Measurements from ENCODE around the gene BTN1A1. TPM values are rescaled to one million over a fixed set of nuclear protein-coding genes. Genes with fewer than 3 reads are reported as not detected.
"Not testable (repeated sequence)": the region's sequence is repeated elsewhere in the genome, so short reads cannot be mapped to it uniquely, and the experiment has no call there.

BTN1A1 gene, protein sequence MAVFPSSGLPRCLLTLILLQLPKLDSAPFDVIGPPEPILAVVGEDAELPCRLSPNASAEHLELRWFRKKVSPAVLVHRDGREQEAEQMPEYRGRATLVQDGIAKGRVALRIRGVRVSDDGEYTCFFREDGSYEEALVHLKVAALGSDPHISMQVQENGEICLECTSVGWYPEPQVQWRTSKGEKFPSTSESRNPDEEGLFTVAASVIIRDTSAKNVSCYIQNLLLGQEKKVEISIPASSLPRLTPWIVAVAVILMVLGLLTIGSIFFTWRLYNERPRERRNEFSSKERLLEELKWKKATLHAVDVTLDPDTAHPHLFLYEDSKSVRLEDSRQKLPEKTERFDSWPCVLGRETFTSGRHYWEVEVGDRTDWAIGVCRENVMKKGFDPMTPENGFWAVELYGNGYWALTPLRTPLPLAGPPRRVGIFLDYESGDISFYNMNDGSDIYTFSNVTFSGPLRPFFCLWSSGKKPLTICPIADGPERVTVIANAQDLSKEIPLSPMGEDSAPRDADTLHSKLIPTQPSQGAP
- polyA plus RNA-seq (ENCODE audit: insufficient read depth in 1 of 5, insufficient read length in 5 of 5, low replicate concordance in 1 of 5): under 1 TPM; 0.12 to 0.26 (median 0.18) TPM
- long read RNA-seq, donor 1: 0 reads
- long read RNA-seq, donor 2: 0 reads
- long read RNA-seq, donor 3: 0 reads
- long read RNA-seq, donor 4: 0 reads
- long read RNA-seq, donor 5: 0 reads
- long read RNA-seq, donor 6: 0 reads
- long read RNA-seq, donor 7: 0 reads
- long read RNA-seq, donor 8: 0 reads

DNA sequence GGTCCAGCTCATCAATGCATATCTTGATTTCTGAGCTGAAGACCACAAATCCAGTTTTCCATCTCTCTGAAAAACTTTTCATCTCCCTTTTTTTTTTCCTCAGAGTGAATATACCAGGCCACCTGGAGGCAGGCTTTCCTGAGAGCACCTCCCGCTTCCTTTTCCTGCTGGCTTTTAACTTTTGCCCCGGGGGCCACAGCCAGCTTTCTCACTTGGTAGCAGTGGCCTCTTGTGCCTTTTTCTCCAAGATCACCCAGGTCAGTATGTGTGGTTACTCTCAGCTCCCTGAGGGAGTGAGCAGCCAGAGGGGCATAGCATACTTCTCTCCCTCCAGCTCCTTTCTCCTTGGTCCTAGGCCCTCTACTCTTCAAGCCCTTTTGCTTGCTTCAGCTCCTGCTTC lies at the start of gene BTN1A1:
BTN1A1 (plus strand) TSS at position 202 of the 400 bp plus-strand sequence. CDS start 984 bp downstream, outside the sequence.
- DNase-seq: no peak

DNA sequence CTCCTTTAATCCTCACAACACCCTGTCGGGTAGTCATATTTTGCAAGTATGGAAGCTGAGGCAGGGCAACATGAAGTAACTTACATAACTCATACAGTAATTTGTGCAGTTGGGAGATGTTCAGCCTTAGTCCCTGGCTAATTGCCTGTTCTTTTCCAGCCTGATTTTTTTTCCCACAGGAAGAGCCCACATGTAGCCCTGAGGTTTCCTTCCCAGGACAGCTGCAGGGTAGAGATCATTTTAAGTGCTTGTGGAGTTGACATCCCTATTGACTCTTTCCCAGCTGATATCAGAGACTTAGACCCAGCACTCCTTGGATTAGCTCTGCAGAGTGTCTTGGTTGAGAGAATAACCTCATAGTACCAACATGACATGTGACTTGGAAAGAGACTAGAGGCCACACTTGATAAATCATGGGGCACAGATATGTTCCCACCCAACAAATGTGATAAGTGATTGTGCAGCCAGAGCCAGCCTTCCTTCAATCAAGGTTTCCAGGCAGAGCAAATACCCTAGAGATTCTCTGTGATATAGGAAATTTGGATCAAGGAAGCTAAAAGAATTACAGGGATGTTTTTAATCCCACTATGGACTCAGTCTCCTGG lies 47.4 kb upstream of the BTN1A1 start:
- DNase-seq: no peak

DNA sequence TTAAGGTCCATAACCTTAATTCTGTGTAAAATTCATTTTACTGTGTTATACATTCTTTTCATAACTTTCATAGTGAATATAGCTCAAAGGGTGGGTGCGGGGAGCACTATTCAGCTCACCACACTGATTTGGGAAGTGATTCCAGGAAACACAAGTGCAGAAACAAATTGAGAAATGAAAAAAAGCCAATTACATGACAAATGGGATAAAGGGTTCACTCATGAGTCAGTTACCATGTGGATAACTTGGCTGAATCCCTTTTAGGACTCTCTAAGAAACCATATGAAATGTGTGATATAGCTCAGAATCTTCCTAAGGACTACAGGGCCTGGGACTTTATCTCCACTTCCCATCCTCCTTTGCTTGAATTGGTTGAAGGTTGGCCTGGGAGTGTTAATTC lies 45.5 kb upstream of the BTN1A1 start:
- DNase-seq: no peak

GRCh38 chr6:26455357-26455970 lies 44.6 kb upstream of the BTN1A1 start:
- no peak for DNase-seq

- DNase-seq: no peak
Observed at GRCh38 chr6:26457264-26457805, 42.8 kb upstream of the BTN1A1 start.

DNA sequence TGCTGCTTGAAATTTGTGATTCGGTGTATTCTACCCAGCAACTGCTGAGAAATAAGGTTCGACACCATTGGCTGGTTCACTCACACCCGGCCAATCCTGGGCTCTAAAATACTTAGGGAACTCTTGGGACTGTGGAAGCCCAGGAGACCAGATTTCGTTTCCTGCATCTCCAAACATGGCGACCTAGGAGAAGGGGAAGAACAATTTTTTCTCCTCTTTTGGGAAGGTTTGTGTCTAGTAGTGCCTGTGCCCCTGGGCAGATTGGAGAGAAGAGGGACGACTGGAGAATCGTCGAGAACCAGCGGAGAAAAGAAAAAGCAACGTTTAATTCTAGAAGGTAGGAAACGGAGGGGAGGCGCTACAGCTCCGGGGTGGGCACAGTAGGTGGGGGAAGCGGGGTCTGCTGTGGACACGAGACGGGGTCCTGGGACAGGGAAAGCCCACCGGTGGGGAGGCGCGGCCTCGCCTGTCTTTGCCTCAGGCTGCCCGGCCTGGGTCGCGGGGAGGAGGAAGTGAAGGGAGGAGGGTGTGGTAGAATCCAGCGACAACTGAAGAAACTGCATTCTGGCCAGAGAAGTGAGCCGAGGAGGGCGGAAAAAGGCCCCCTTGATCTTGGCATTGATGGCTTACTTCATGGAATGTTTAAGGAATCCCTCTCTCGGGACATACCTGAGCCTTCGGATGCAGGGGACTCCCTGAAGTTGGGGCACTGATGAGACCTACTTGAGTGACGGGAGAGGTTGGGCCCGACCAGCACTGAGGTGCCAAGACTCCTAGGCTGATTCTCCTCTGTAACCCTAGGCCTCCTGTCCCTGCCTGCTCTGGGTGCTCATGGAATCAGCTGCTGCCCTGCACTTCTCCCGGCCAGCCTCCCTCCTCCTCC lies 42.1 kb upstream of the BTN1A1 start, which contains the start of gene BTN2A1:
BTN2A1 (plus strand) TSS at position 150 of the 883 bp plus-strand sequence; CDS start at position 832, 682 bp downstream.
- DNase-seq: peak; percentile 85 to 90

GRCh38 chr6:26459023-26459810 lies 40.9 kb upstream of the BTN1A1 start:
- DNase-seq: no peak

- DNase-seq: not testable (repeated sequence)
Observed at GRCh38 chr6:26461353-26461752, 38.8 kb upstream of the BTN1A1 start.

- no peak for DNase-seq
Observed at GRCh38 chr6:26464014-26464413, 36.1 kb upstream of the BTN1A1 start.

DNA sequence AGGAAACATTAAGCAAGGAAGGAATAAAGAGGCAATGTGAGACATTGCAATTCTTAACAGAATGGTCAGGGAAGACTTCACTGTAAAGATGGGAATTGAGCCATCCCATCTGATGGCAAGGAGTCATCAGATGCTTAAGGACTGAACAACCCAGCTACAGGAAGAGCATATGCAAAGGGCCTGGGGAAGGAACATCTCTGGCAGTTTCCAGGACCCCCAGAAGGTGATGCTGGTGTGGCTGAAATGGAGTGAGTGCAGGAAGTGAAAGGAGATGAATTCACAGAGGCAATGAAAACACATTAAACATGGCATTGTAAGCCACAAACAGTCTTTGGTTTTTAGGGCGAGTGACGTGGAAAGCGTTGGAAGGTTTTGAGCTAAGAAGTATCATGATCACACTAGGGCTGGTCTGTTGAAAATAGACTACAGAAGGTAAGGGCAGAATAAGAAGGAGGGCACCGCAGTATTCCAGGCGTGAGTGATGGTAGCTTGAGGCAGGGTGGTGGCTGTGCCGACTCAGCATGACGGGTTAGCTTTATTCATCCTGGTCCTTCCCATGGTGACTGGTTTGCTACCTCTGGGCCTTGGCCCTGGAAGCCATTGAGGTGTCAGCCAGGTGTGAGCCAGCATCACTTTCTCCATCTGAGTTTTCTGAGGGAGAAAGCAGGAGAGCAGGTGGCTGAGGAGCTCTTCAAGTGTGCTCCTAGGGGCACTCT lies 35.5 kb upstream of the BTN1A1 start:
- no peak for DNase-seq

GRCh38 chr6:26465776-26466175 lies 34.3 kb upstream of the BTN1A1 start:
- DNase-seq: no peak

- no peak for DNase-seq
Observed at GRCh38 chr6:26468829-26469228, 31.3 kb upstream of the BTN1A1 start.

DNA sequence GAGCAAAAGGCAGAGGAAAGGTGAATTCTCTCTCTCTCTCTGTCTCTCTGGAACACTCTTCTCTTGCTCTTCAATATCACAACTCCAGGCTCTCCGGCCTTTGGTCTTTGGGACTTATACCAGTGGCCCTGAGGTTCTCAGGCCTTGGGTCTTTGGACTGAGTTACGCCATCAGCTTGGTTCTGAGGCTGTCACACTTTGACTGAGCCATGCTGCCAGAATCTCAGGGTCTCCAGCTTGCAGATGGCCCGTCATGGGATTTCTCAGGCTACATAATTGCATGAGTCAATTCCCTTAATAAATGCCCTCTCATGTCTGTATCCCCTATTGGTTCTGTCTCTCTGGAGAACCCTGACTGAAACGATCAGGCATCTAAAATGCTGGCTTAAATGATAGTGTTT lies 29.5 kb upstream of the BTN1A1 start:
- DNase-seq: no peak

- DNase-seq: no peak
Observed at GRCh38 chr6:26471970-26472369, 28.1 kb upstream of the BTN1A1 start.

GRCh38 chr6:26472549-26473290 lies 27.4 kb upstream of the BTN1A1 start:
- no peak for DNase-seq

- DNase-seq: no peak
Observed at GRCh38 chr6:26473429-26473757, 26.7 kb upstream of the BTN1A1 start.

DNA sequence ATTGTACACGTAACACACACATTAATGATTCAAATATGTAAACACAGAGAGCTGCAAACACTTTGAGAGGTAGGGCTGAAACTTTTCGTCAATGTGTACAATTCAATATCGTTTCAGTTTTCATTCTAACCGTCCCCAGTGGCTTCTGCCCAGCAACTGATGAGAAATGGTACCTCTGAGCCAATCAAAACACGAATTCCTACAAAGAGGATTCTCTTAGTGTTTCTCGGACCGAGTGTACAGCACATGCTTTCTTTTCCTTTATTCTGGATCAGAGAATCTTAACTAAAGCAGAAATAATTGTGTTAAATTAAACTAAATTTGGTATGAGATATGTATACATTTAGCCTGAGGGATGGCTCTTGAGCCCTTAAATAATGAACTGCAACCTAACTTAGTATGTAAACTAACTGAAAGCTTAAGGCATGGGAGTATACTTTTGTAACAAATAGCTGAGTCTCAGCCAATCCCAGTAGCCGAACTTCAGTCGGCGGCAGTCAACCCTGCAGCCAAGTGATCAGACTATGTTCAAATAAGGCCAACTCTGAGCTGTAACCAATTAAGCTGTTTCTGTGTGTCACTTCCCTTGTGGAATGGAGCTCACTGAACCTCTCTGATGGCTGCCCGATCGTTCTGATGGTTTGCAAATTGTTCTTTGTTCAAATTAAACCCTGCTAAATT lies 26.2 kb upstream of the BTN1A1 start:
- peak; percentile 91 to 94 for DNase-seq

- DNase-seq: no peak
Observed at GRCh38 chr6:26474439-26474881, 25.6 kb upstream of the BTN1A1 start.

All from right lung (tissue), 10 donors.